ENCODE measurements around the gene GRAP2.

The GRAP2 gene

DNA sequence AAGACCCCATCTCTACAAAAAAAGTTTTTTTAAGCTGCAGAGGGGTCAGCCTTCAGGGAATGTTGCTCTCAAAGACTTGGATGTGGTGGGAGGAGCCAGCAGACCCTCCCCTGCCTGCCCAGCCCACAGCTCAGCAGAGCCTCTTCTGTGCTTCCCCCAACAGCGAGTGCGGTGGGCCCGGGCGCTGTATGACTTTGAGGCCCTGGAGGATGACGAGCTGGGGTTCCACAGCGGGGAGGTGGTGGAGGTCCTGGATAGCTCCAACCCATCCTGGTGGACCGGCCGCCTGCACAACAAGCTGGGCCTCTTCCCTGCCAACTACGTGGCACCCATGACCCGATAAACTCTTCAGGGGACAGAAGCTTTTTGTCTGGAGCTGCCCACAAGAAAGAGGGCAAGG, 69.9 kb downstream of the GRAP2 start:
- no peaks in the 10 kb centered on the region for H3K36me3 ChIP-seq (ENCODE audit: control insufficient read depth, insufficient read depth, low read length)
- H3K9ac ChIP-seq (ENCODE audit: low read length) = no peak overlapping the region
- peaks cover under 1% of the 10 kb centered on the region; the same call in 1 of the 2 replicates for H3K27me3 ChIP-seq (ENCODE audit: control insufficient read depth, insufficient read depth, low read length)

DNA sequence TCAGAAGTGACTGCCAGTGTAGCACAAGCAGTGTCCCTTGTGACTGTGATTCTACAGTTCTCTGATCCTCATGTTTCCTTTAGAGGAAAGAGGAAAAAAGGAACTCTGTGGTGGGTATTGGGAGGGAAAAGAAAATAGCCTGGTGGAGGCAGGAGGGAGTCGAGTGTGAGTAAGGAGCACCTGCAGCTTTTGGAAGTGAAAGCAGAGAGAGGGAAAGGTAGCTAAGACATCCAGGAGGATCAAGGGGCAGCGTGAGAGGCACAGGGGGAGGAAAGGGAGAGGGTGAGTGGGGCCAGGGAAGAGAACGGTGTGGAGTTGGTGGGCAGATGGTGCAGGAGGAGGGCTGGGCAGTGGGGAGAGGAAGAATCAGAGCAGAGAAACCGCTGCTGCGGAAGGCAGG, 71.8 kb downstream of the GRAP2 start:
- no peaks in the 10 kb centered on the region for H3K36me3 ChIP-seq (ENCODE audit: control insufficient read depth, insufficient read depth, low read length)
- peaks cover 10% of the 10 kb centered on the region; the same call in 1 of the 2 replicates for H3K27me3 ChIP-seq (ENCODE audit: control insufficient read depth, insufficient read depth, low read length)
- no peaks in the 10 kb centered on the region for H3K9me3 ChIP-seq (ENCODE audit: control insufficient read depth, insufficient read depth, low read depth, low read length)
- H3K27ac ChIP-seq (ENCODE audit: low read depth, low read length) = no peak overlapping the region
- H3K4me3 ChIP-seq (ENCODE audit: low read depth, low read length) = no peak overlapping the region
- no peak overlapping the region for H3K9ac ChIP-seq (ENCODE audit: low read length)
- H3K4me1 ChIP-seq (ENCODE audit: control insufficient read depth, insufficient read depth, low read length) = no peaks in the 10 kb centered on the region; the same call in 1 of the 2 replicates

More for the DNA sequence above, 69.9 kb downstream of the GRAP2 start:
- H3K27ac ChIP-seq (ENCODE audit: low read depth, low read length) = no peak overlapping the region
- no peaks in the 10 kb centered on the region; the same call in 1 of the 2 replicates for H3K4me1 ChIP-seq (ENCODE audit: control insufficient read depth, insufficient read depth, low read length)
- no peaks in the 10 kb centered on the region for H3K9me3 ChIP-seq (ENCODE audit: control insufficient read depth, insufficient read depth, low read depth, low read length)
- no peak overlapping the region for H3K4me3 ChIP-seq (ENCODE audit: low read depth, low read length)

DNA sequence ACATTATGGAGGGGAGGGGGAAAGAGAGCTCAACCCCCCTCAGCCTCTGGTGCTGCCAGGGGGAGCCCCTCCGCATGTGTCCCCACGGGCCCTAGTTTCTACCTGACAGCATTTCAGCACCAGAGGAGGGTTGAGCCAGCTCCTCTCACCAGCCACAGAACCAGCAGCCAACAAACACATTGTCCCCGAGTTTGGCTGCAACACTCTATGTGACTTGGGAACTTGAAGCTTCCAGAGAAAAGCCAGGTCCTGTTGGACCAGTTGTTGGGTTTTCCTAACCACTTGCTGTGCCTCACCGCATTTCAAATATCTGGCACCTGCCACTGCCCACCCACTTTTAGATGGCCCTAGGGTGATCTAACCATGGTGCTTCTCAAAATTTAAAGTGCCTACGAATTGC, 72.8 kb downstream of the GRAP2 start:
- H3K4me3 ChIP-seq (ENCODE audit: low read depth, low read length) = no peak overlapping the region
- H3K9me3 ChIP-seq (ENCODE audit: control insufficient read depth, insufficient read depth, low read depth, low read length) = no peaks in the 10 kb centered on the region
- no peaks in the 10 kb centered on the region for H3K36me3 ChIP-seq (ENCODE audit: control insufficient read depth, insufficient read depth, low read length)
- no peak overlapping the region for H3K9ac ChIP-seq (ENCODE audit: low read length)
- no peak overlapping the region for H3K27ac ChIP-seq (ENCODE audit: low read depth, low read length)
- H3K27me3 ChIP-seq (ENCODE audit: control insufficient read depth, insufficient read depth, low read length) = peaks cover 10% of the 10 kb centered on the region; the same call in 1 of the 2 replicates
- no peaks in the 10 kb centered on the region; the same call in 1 of the 2 replicates for H3K4me1 ChIP-seq (ENCODE audit: control insufficient read depth, insufficient read depth, low read length)

DNA sequence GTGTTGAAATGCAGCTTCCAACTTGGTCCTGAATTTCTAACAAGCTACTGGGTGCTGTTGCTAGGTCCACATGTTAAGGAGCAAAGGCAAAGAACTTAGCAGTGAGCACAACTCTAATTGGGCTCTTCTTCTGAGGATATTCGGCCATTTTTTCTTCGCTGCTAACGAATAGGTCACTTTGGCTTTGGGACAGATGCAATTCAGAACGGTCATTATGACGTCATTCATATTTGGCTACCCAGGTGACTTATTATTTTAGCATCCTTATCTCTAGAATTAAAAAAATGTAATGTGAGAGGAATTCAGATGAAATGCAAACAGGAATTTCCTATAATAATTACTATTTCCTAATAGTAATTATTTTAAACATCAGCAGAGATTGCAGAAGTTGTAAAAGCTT, 73.2 kb downstream of the GRAP2 start:
- Histone ChIP-seq H3K27ac (ENCODE audit: low read depth, low read length) (no peak overlapping the region), H3K4me3 (ENCODE audit: low read depth, low read length) (no peak overlapping the region), H3K4me1 (ENCODE audit: control insufficient read depth, insufficient read depth, low read length) (no peaks in the 10 kb centered on the region; the same call in 1 of the 2 replicates), H3K9ac (ENCODE audit: low read length) (no peak overlapping the region), H3K27me3 (ENCODE audit: control insufficient read depth, insufficient read depth, low read length) (peaks cover 10% of the 10 kb centered on the region; the same call in 1 of the 2 replicates), H3K36me3 (ENCODE audit: control insufficient read depth, insufficient read depth, low read length) (no peaks in the 10 kb centered on the region), H3K9me3 (ENCODE audit: control insufficient read depth, insufficient read depth, low read depth, low read length) (no peaks in the 10 kb centered on the region)

DNA sequence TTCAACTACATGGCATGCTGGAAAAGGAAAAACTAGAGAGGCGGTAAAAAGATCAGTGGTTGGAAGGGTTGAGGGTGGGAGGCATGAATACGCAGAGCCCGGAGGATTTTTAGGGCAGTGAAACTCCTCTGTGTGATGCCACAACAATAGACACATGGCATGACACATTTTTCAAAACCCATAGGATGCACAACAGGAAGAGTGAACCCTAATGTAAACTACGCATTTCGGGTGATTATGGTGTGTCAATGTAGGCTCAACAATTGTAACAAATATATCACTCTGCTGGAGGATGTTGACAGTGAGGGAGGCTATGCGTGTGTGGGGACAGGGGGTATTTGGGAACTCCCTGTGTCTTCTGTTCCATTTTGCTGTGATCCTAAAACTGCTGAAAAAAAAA, 78.2 kb downstream of the GRAP2 start:
- Histone ChIP-seq H3K36me3 (ENCODE audit: control insufficient read depth, insufficient read depth, low read length) (no peaks in the 10 kb centered on the region), H3K27me3 (ENCODE audit: control insufficient read depth, insufficient read depth, low read length) (peaks cover 12% of the 10 kb centered on the region), H3K4me1 (ENCODE audit: control insufficient read depth, insufficient read depth, low read length) (no peaks in the 10 kb centered on the region), H3K27ac (ENCODE audit: low read depth, low read length) (no peak overlapping the region), H3K9ac (ENCODE audit: low read length) (no peak overlapping the region), H3K4me3 (ENCODE audit: low read depth, low read length) (no peak overlapping the region), H3K9me3 (ENCODE audit: control insufficient read depth, insufficient read depth, low read depth, low read length) (no peaks in the 10 kb centered on the region)

DNA sequence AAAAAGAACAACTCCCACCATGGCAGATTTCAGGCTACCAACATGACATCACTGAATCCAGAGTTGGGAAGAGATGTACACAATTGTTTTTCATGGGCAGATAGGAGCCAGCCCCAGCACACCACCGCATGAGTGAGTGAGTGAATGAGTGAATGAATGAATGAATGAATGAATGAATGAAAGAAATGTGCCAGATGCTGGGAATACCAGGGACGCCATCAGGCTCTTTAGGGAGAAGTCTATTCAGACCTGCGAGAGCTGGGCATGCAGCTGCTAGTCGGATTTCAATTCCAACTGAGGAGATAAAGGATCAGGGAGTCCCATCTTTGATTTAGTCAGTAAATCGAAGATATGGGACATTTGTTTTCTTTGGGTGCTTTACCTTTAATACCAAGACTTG, 78.6 kb downstream of the GRAP2 start:
- H3K9ac ChIP-seq (ENCODE audit: low read length) = no peak overlapping the region
- H3K27ac ChIP-seq (ENCODE audit: low read depth, low read length) = no peak overlapping the region
- H3K9me3 ChIP-seq (ENCODE audit: control insufficient read depth, insufficient read depth, low read depth, low read length) = no peaks in the 10 kb centered on the region
- H3K27me3 ChIP-seq (ENCODE audit: control insufficient read depth, insufficient read depth, low read length) = peaks cover 14% of the 10 kb centered on the region
- H3K4me3 ChIP-seq (ENCODE audit: low read depth, low read length) = no peak overlapping the region
- no peaks in the 10 kb centered on the region for H3K36me3 ChIP-seq (ENCODE audit: control insufficient read depth, insufficient read depth, low read length)
- H3K4me1 ChIP-seq (ENCODE audit: control insufficient read depth, insufficient read depth, low read length) = no peaks in the 10 kb centered on the region

DNA sequence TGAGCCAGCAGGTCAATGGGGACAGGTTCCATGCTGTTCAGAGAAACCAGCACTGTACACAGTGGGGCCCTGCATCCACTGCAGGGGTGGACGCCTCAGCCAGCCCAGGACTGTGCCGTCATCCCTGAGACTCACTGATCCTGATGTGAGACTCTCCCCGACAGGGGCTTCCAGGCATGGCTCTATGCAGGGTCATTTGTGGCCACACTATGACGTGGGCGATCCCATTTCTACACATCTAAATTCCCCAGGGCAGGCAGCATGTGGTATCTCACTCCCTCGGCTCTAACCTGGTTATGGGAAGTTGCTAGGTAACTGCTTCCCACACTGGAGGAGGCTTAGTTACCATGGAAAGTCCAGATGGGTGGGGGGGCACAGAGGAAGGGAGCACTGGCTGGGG, 79.7 kb downstream of the GRAP2 start:
- Histone ChIP-seq H3K4me1 (ENCODE audit: control insufficient read depth, insufficient read depth, low read length) (no peaks in the 10 kb centered on the region), H3K4me3 (ENCODE audit: low read depth, low read length) (no peak overlapping the region), H3K9me3 (ENCODE audit: control insufficient read depth, insufficient read depth, low read depth, low read length) (no peaks in the 10 kb centered on the region), H3K36me3 (ENCODE audit: control insufficient read depth, insufficient read depth, low read length) (no peaks in the 10 kb centered on the region), H3K27me3 (ENCODE audit: control insufficient read depth, insufficient read depth, low read length) (peaks cover 21% of the 10 kb centered on the region), H3K9ac (ENCODE audit: low read length) (no peak overlapping the region), H3K27ac (ENCODE audit: low read depth, low read length) (no peak overlapping the region)

DNA sequence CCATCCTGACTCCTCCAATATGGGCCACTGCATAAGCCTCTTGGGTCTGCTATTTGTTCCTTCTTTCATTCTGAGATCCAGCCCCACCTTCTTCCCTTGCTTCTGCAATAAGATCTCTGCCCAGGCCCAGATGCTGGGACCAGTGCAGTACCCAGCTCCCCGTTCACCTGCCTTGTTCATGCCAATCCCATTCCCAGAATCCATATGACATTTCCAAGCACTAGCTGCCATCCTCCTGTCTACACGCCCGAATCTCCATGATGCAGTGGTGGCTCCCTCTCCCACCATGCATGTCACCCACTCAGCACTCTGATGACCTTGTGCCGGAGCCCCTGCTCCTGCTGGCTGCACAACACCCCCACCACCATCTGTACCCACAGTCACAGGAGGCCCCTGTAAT, 82.5 kb downstream of the GRAP2 start:
- Histone ChIP-seq H3K9me3 (ENCODE audit: control insufficient read depth, insufficient read depth, low read depth, low read length) (no peaks in the 10 kb centered on the region), H3K4me1 (ENCODE audit: control insufficient read depth, insufficient read depth, low read length) (no peaks in the 10 kb centered on the region), H3K27me3 (ENCODE audit: control insufficient read depth, insufficient read depth, low read length) (peaks cover 18% of the 10 kb centered on the region), H3K36me3 (ENCODE audit: control insufficient read depth, insufficient read depth, low read length) (no peaks in the 10 kb centered on the region), H3K27ac (ENCODE audit: low read depth, low read length) (no peak overlapping the region), H3K9ac (ENCODE audit: low read length) (no peak overlapping the region), H3K4me3 (ENCODE audit: low read depth, low read length) (no peak overlapping the region)

DNA sequence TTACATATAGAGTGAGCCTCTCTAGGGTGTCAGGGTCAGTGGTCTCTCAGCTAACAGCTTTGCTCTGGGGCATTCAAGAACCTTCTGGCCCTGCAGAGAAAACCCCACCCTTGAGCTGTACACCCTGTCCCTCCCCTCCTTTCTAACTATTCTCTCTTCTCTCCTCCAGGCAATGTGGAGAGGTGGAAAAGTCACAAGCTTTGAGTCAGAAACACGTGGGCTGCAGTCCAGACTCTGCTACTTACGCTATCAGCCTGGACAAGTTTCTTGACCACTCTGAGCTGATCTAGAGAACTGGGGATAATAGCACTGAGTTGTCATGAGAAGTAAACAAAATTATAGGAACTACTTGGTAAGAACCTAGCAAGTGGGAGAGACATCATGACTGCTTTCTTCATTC, 83.1 kb downstream of the GRAP2 start:
- H3K4me3 ChIP-seq (ENCODE audit: low read depth, low read length) = no peak overlapping the region
- H3K9me3 ChIP-seq (ENCODE audit: control insufficient read depth, insufficient read depth, low read depth, low read length) = no peaks in the 10 kb centered on the region
- peaks cover 4% of the 10 kb centered on the region; the same call in 1 of the 2 replicates for H3K4me1 ChIP-seq (ENCODE audit: control insufficient read depth, insufficient read depth, low read length)
- H3K27me3 ChIP-seq (ENCODE audit: control insufficient read depth, insufficient read depth, low read length) = peaks cover 23% of the 10 kb centered on the region
- H3K27ac ChIP-seq (ENCODE audit: low read depth, low read length) = no peak overlapping the region
- H3K9ac ChIP-seq (ENCODE audit: low read length) = no peak overlapping the region
- H3K36me3 ChIP-seq (ENCODE audit: control insufficient read depth, insufficient read depth, low read length) = no peaks in the 10 kb centered on the region

DNA sequence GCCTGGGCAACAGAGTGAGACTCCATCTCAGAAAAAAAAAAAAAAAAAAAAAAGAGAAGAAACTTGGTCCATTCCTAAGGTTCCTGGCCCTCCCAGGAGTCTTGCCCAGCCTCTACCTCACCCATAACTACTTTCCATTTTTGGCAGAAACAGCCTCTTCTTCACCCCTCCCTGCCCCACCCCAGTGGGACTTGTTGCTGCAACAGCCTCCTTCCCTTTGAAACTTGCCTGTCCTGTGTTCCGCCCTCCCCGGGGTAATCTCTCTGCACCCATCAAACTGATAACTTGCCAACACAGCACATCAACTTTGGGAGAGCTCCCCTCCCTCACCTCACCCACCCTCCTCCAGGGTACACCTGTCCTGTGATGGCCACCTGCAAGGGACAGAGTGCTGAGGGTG, 83.9 kb downstream of the GRAP2 start:
- H3K36me3 ChIP-seq (ENCODE audit: control insufficient read depth, insufficient read depth, low read length) = no peaks in the 10 kb centered on the region
- H3K27me3 ChIP-seq (ENCODE audit: control insufficient read depth, insufficient read depth, low read length) = peaks cover 30% of the 10 kb centered on the region
- H3K4me1 ChIP-seq (ENCODE audit: control insufficient read depth, insufficient read depth, low read length) = peaks cover 7% of the 10 kb centered on the region; the same call in 1 of the 2 replicates
- no peak overlapping the region for H3K9ac ChIP-seq (ENCODE audit: low read length)
- no peak overlapping the region for H3K27ac ChIP-seq (ENCODE audit: low read depth, low read length)
- H3K9me3 ChIP-seq (ENCODE audit: control insufficient read depth, insufficient read depth, low read depth, low read length) = no peaks in the 10 kb centered on the region
- H3K4me3 ChIP-seq (ENCODE audit: low read depth, low read length) = no peak overlapping the region

DNA sequence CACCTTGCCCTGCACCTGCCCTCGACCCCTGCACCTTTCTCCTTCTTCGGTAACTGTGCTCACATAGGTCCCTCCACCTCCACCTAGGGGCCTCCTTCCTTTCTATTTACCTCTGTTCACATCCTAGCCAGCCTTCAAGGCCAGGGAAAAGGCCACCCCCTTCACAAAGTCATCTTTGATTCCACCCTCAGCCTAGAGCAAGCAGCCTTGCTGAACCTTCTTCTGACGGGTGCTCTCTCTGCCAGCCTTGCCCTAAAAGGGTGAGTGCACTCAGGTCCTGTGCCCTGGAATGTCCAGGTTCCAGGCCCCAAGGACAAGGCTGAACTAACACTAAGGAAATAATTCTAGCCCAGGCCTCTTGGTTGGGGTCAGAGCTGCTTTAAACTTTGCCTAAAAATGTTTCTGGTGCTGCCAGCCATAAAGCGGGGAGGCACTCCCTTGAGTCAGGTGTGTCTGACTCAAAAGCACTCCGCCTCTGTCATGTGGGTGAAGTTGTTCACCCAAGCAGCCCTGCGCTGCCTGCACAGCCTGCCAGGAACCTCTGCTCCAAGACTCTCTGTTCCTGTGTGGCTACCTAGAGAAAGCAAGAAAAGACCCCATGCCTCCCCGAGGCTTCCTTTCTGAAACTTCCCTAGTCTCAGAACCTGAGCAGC, 84.6 kb downstream of the GRAP2 start:
- peaks cover 32% of the 10 kb centered on the region for H3K27me3 ChIP-seq (ENCODE audit: control insufficient read depth, insufficient read depth, low read length)
- no peak overlapping the region for H3K27ac ChIP-seq (ENCODE audit: low read depth, low read length)
- H3K9me3 ChIP-seq (ENCODE audit: control insufficient read depth, insufficient read depth, low read depth, low read length) = no peaks in the 10 kb centered on the region
- no peak overlapping the region for H3K4me3 ChIP-seq (ENCODE audit: low read depth, low read length)
- H3K36me3 ChIP-seq (ENCODE audit: control insufficient read depth, insufficient read depth, low read length) = no peaks in the 10 kb centered on the region
- H3K9ac ChIP-seq (ENCODE audit: low read length) = no peak overlapping the region
- peaks cover 9% of the 10 kb centered on the region; the same call in 1 of the 2 replicates for H3K4me1 ChIP-seq (ENCODE audit: control insufficient read depth, insufficient read depth, low read length)

All from HUES6 (cell line).